Stimulated activated CD4-positive, alpha-beta T cell treated with anti-CD3 and anti-CD28 coated beads, Interleukin-2, amount 100 ng/mL, for 24 hours (primary cell): ENCODE data around the gene C19orf73.
"Not testable (repeated sequence)": the region's sequence is repeated elsewhere in the genome, so short reads cannot be mapped to it uniquely, and the experiment has no call there.

ENCODE experiments used
- DNase-seq, 2 donors: peaks; one replicate each; pipeline ENCODE4 v3.0.0-alpha.2; 2020

C19orf73 gene

GRCh38 chr19:49121841-49122240 is 2.9 kb upstream of the C19orf73 start:
- DNase-seq, result not testable (repeated sequence)

GRCh38 chr19:49120868-49121267 is 1.9 kb upstream of the C19orf73 start:
- DNase-seq, result no peak

- no peak for DNase-seq
Observed at GRCh38 chr19:49120325-49120683, 1.4 kb upstream of the C19orf73 start.

- DNase-seq, result peak in 1 of 2 donors; percentile 37
Observed at GRCh38 chr19:49119411-49120324, 725 bp upstream of the C19orf73 start, which contains the start of gene PPFIA3. TSS of gene PPFIA3 (plus strand) at chr19:49119544. CDS start at chr19:49127874, 8,330 bp downstream.

- no peak for DNase-seq
Observed at GRCh38 chr19:49117677-49118564, 1.0 kb downstream of the C19orf73 start.

- DNase-seq, result no peak
Observed at GRCh38 chr19:49116544-49116943, 2.4 kb downstream of the C19orf73 start.

- DNase-seq, result peak; percentile 58 to 68
Observed at GRCh38 chr19:49114630-49115363, 4.1 kb downstream of the C19orf73 start.

- peak; percentile 70 to 75 for DNase-seq
Observed at GRCh38 chr19:49113762-49114629, 4.9 kb downstream of the C19orf73 start, which contains the start of gene LIN7B. TSS of gene LIN7B (plus strand) at chr19:49114370. CDS start at chr19:49114405, 35 bp downstream.

- DNase-seq, result no peak
Observed at GRCh38 chr19:49111218-49111998, 7.5 kb downstream of the C19orf73 start.

- DNase-seq, result no peak
Observed at GRCh38 chr19:49110567-49110966, 8.4 kb downstream of the C19orf73 start.

- DNase-seq, result no peak
Observed at GRCh38 chr19:49109569-49110233, 9.2 kb downstream of the C19orf73 start.

- DNase-seq, result no peak
Observed at GRCh38 chr19:49109051-49109450, 9.9 kb downstream of the C19orf73 start.

GRCh38 chr19:49107625-49108459 is 11.1 kb downstream of the C19orf73 start:
- DNase-seq, result no peak

- DNase-seq, result peak; percentile 75 to 78
Observed at GRCh38 chr19:49106648-49107135, 12.3 kb downstream of the C19orf73 start.

GRCh38 chr19:49104229-49104864 is 14.6 kb downstream of the C19orf73 start:
- no peak for DNase-seq

- DNase-seq, result no peak
Observed at GRCh38 chr19:49103331-49104085, 15.4 kb downstream of the C19orf73 start.

- DNase-seq, result no peak
Observed at GRCh38 chr19:49102303-49102702, 16.6 kb downstream of the C19orf73 start.

GRCh38 chr19:49101160-49101559 is 17.8 kb downstream of the C19orf73 start:
- no peak for DNase-seq
